ENCODE data around the gene IMPDH1.
A peak's percentile ranks its signal among the peaks of the same experiment; 100 is the strongest.

GRCh38 chr7:128387216-128388144 lies 22.3 kb downstream of the IMPDH1 start:
- TF ChIP-seq REST (IDR thresholded peaks at IDR 0.05; ENCODE audit: borderline replicate concordance) (peak; percentile 86), REST (CRISPR knock-in tag; IDR thresholded peaks at IDR 0.05; ENCODE audit: low read depth) (peak; percentile 51; the same call in 1 of the 2 replicates), CTCF (IDR thresholded peaks at IDR 0.05 in 2 of 3, conservative IDR thresholded peaks at IDR 0.05 in 1 of 3; ENCODE audit: insufficient read depth in 2 of 3, low read depth in 1 of 3, low read length in 3 of 3) (peak; percentile 95 to 97 (median 97)), E2F1 (CRISPR knock-in tag; IDR thresholded peaks at IDR 0.05) (no peak), FOXK2 (conservative IDR thresholded peaks at IDR 0.05 in 1 of 2, IDR thresholded peaks at IDR 0.05 in 1 of 2; ENCODE audit: low read depth in 2 of 2) (no peak), ETS1 (conservative IDR thresholded peaks at IDR 0.05; ENCODE audit: control insufficient read depth, low read depth, low read length) (no peak), HMG20B (CRISPR knock-in tag; IDR thresholded peaks at IDR 0.05) (no peak), MLX (CRISPR knock-in tag; conservative IDR thresholded peaks at IDR 0.05) (0 out of 4 replicates have a peak, but pooled peaks of 1 of the 2 experiments have one; percentile 10), ZZZ3 (IDR thresholded peaks at IDR 0.05) (no peak), HEY1 (CRISPR knock-in tag; IDR thresholded peaks at IDR 0.05; ENCODE audit: borderline replicate concordance) (no peak), NONO (IDR thresholded peaks at IDR 0.05; ENCODE audit: low read depth in 2 of 2, low read length in 1 of 2) (no peak), ARID3A (IDR thresholded peaks at IDR 0.05; ENCODE audit: borderline replicate concordance, low read depth, low read length) (no peak), POLR2AphosphoS5 (IDR thresholded peaks at IDR 0.05; ENCODE audit: control insufficient read depth, insufficient read depth, low read depth, low read length) (no peak)
